Activated T-cell treated with anti-CD3 and anti-CD28 coated beads, Interleukin-2, amount 50 U/mL, for 72 hours (primary cell): Measurements from ENCODE around the gene ELP1. TPM values are rescaled to one million over a fixed set of nuclear protein-coding genes. Genes with fewer than 3 reads are reported as not detected.
"Not testable (repeated sequence)": the region's sequence is repeated elsewhere in the genome, so short reads cannot be mapped to it uniquely, and the experiment has no call there.

ENCODE experiments used
- ATAC-seq, 2 donors: fragments of 150-1000 bp; cut with Tn5 transposase; replicated peaks in 1 of 2; 2 replicates each; pipeline ENCODE4 v1.10.0; 2021; ENCODE audit warnings: moderate library complexity in 2 of 2, mild to moderate bottlenecking in 1 of 2
- DNase-seq, 2 donors: peaks; one replicate each; pipeline ENCODE4 v3.0.0; 2021 to 2022; ENCODE audit warnings: mixed read lengths in 1 of 2
- H3K27ac Mint-ChIP-seq: one replicate; pipeline ENCODE4 v1.8.0; 2022; ENCODE audit warnings: mild to moderate bottlenecking, moderate library complexity, mixed read lengths
- H3K27me3 Mint-ChIP-seq: one replicate; pipeline ENCODE4 v1.8.0; 2022; ENCODE audit warnings: low read depth, mixed read lengths
- H3K36me3 Mint-ChIP-seq, 2 donors: one replicate each; pipeline ENCODE4 v1.8.0; 2022; ENCODE audit warnings: mixed read lengths in 2 of 2, mild to moderate bottlenecking in 1 of 2; ENCODE audit not compliant: insufficient read depth in 2 of 2
- H3K4me1 Mint-ChIP-seq: one replicate; pipeline ENCODE4 v1.8.0; 2022; ENCODE audit warnings: low read depth, mixed read lengths
- H3K4me3 Mint-ChIP-seq, 2 donors: one replicate each; pipeline ENCODE4 v1.8.0; 2022; ENCODE audit warnings: mild to moderate bottlenecking in 2 of 2, mixed read lengths in 2 of 2, moderate library complexity in 2 of 2
- H3K9me3 Mint-ChIP-seq, 2 donors: one replicate each; pipeline ENCODE4 v1.8.0; 2022; ENCODE audit warnings: mixed read lengths in 2 of 2
- total RNA-seq, 2 donors: library from RNA; stranded (reverse); gene quantifications; one replicate each; pipeline ENCODE4 v1.2.3, GENCODE V29; 2022

ELP1 gene
- total RNA-seq, 2 donors from 2014 or later, result 25.6 to 39.5 TPM

- peaks cover 5 to 13% of the 10 kb centered on the region in 2 donors for H3K36me3 Mint-ChIP-seq
- H3K27ac Mint-ChIP-seq, result peak overlapping the region; percentile 62
These were observed 47.2 kb downstream of the ELP1 start for GRCh38 chr9:108886594-108887271.

GRCh38 chr9:108885643-108886348 is 48.1 kb downstream of the ELP1 start:
- peak; percentile 78 to 81 for DNase-seq
- Mint-ChIP-seq H3K4me1 (peaks cover 31% of the 10 kb centered on the region), H3K27ac (peak overlapping the region; percentile 62), H3K9me3 (no peaks in the 10 kb centered on the region), H3K4me3 (peak overlapping the region; percentile 27 to 47), H3K27me3 (no peaks in the 10 kb centered on the region), H3K36me3 (peaks cover 2 to 8% of the 10 kb centered on the region in 2 donors)
- ATAC-seq, result peak; percentile 99 to 100

More at GRCh38 chr9:108886594-108887271, 47.2 kb downstream of the ELP1 start:
- Mint-ChIP-seq H3K4me1 (peaks cover 31% of the 10 kb centered on the region), H3K4me3 (peak overlapping the region in 1 of 2 donors; percentile 47)
- not testable (repeated sequence) for H3K27me3 Mint-ChIP-seq, ATAC-seq, H3K9me3 Mint-ChIP-seq, DNase-seq

- Mint-ChIP-seq H3K36me3 (peaks cover 2 to 11% of the 10 kb centered on the region in 2 donors), H3K4me1 (peaks cover 26% of the 10 kb centered on the region), H3K4me3 (no peak overlapping the region), H3K27ac (peak overlapping the region; percentile 62), H3K27me3 (no peaks in the 10 kb centered on the region), H3K9me3 (no peaks in the 10 kb centered on the region)
- ATAC-seq (no peak), DNase-seq (no peak)
These were observed 49.2 kb downstream of the ELP1 start for GRCh38 chr9:108884701-108885100.

GRCh38 chr9:108883085-108883484 is 50.8 kb downstream of the ELP1 start:
- no peak overlapping the region for H3K27ac Mint-ChIP-seq
- no peak overlapping the region for H3K4me3 Mint-ChIP-seq
- no peaks in the 10 kb centered on the region for H3K27me3 Mint-ChIP-seq
- peaks cover 20% of the 10 kb centered on the region for H3K4me1 Mint-ChIP-seq
- no peaks in the 10 kb centered on the region for H3K9me3 Mint-ChIP-seq
- DNase-seq (no peak), ATAC-seq (no peak)
- H3K36me3 Mint-ChIP-seq, result peaks cover 4 to 18% of the 10 kb centered on the region in 2 donors

- H3K27me3 Mint-ChIP-seq, result no peaks in the 10 kb centered on the region
- H3K27ac Mint-ChIP-seq, result no peak overlapping the region
- H3K4me3 Mint-ChIP-seq, result no peak overlapping the region
- peaks cover 4 to 23% of the 10 kb centered on the region in 2 donors for H3K36me3 Mint-ChIP-seq
- no peak for ATAC-seq
- DNase-seq, result no peak
- no peaks in the 10 kb centered on the region for H3K9me3 Mint-ChIP-seq
- H3K4me1 Mint-ChIP-seq, result peaks cover 20% of the 10 kb centered on the region
These were observed 51.7 kb downstream of the ELP1 start for GRCh38 chr9:108882052-108882888.

GRCh38 chr9:108880738-108881316 is 53.1 kb downstream of the ELP1 start:
- Mint-ChIP-seq H3K36me3 (peaks cover 4 to 25% of the 10 kb centered on the region in 2 donors), H3K4me3 (no peak overlapping the region), H3K4me1 (peaks cover 10% of the 10 kb centered on the region), H3K27me3 (no peaks in the 10 kb centered on the region), H3K27ac (no peak overlapping the region), H3K9me3 (no peaks in the 10 kb centered on the region)
- ATAC-seq (no peak), DNase-seq (no peak)

- Mint-ChIP-seq H3K27me3 (no peaks in the 10 kb centered on the region), H3K36me3 (peaks cover 4 to 28% of the 10 kb centered on the region in 2 donors), H3K27ac (no peak overlapping the region), H3K4me1 (peaks cover 9% of the 10 kb centered on the region), H3K9me3 (no peaks in the 10 kb centered on the region), H3K4me3 (no peak overlapping the region)
- ATAC-seq, result no peak
- no peak for DNase-seq
These were observed 56.4 kb downstream of the ELP1 start for GRCh38 chr9:108877524-108877923.

GRCh38 chr9:108876425-108876824 is 57.5 kb downstream of the ELP1 start:
- no peak for ATAC-seq
- H3K27ac Mint-ChIP-seq, result no peak overlapping the region
- H3K4me3 Mint-ChIP-seq, result no peak overlapping the region
- H3K27me3 Mint-ChIP-seq, result no peaks in the 10 kb centered on the region
- peaks cover 9% of the 10 kb centered on the region for H3K4me1 Mint-ChIP-seq
- H3K9me3 Mint-ChIP-seq, result no peaks in the 10 kb centered on the region
- peaks cover 7 to 35% of the 10 kb centered on the region in 2 donors for H3K36me3 Mint-ChIP-seq
- DNase-seq, result no peak

GRCh38 chr9:108874058-108874788 is 59.7 kb downstream of the ELP1 start:
- Mint-ChIP-seq H3K27ac (peak overlapping the region; percentile 33), H3K9me3 (no peaks in the 10 kb centered on the region), H3K36me3 (peaks cover 4 to 30% of the 10 kb centered on the region in 2 donors), H3K4me3 (no peak overlapping the region), H3K27me3 (no peaks in the 10 kb centered on the region), H3K4me1 (peaks cover 9% of the 10 kb centered on the region)
- DNase-seq (no peak), ATAC-seq (peak; percentile 27 to 42)

GRCh38 chr9:108869092-108869725 is 64.7 kb downstream of the ELP1 start:
- no peaks in the 10 kb centered on the region for H3K9me3 Mint-ChIP-seq
- DNase-seq (no peak), ATAC-seq (no peak)
- H3K36me3 Mint-ChIP-seq, result peaks cover 4 to 19% of the 10 kb centered on the region in 2 donors
- peaks cover 1% of the 10 kb centered on the region for H3K4me1 Mint-ChIP-seq
- no peak overlapping the region for H3K27ac Mint-ChIP-seq
- no peak overlapping the region for H3K4me3 Mint-ChIP-seq
- H3K27me3 Mint-ChIP-seq, result no peaks in the 10 kb centered on the region

GRCh38 chr9:108867829-108868228 is 66.1 kb downstream of the ELP1 start:
- ATAC-seq, result no peak
- peaks cover 4 to 19% of the 10 kb centered on the region in 2 donors for H3K36me3 Mint-ChIP-seq
- no peak for DNase-seq
- H3K4me3 Mint-ChIP-seq, result no peak overlapping the region
- no peak overlapping the region for H3K27ac Mint-ChIP-seq
- H3K9me3 Mint-ChIP-seq, result no peaks in the 10 kb centered on the region
- no peaks in the 10 kb centered on the region for H3K27me3 Mint-ChIP-seq
- H3K4me1 Mint-ChIP-seq, result no peaks in the 10 kb centered on the region

- Mint-ChIP-seq H3K4me1 (no peaks in the 10 kb centered on the region), H3K36me3 (peaks cover 4 to 13% of the 10 kb centered on the region in 2 donors), H3K27ac (no peak overlapping the region), H3K27me3 (no peaks in the 10 kb centered on the region), H3K9me3 (no peaks in the 10 kb centered on the region), H3K4me3 (no peak overlapping the region)
- DNase-seq (no peak), ATAC-seq (no peak)
These were observed 66.8 kb downstream of the ELP1 start for GRCh38 chr9:108867116-108867515.
